Right lobe of liver (tissue), 4 donors: ENCODE data around the gene OR4X1.

ENCODE experiments used
- CTCF ChIP-seq, 4 donors: fragments of 200-600 bp in 3 of 4; fragments of 450-650 bp in 1 of 4; IDR thresholded peaks; one replicate each; pipeline versions ENCODE4 v1.5.1 to v1.8.0; 2016 to 2022; ENCODE audit warnings: antibody characterized with exemption in 4 of 4, mild to moderate bottlenecking in 2 of 4
- POLR2A ChIP-seq: fragments of 450-650 bp; IDR thresholded peaks from one replicate; pipeline ENCODE4 v1.6.1; 2017; ENCODE audit warnings: antibody characterized with exemption, mild to moderate bottlenecking
- donor health status: DM: no; HTN: no; CAD: no.
- donor health status: DM: no; HTN: no; CAD: no.
- donor health status: DM: no; HTN: yes; CAD: no.

- TF ChIP-seq POLR2A (no peak), CTCF (IDR thresholded peaks at IDR 0.05) (no peak)
Observed at GRCh38 chr11:48216510-48216909, 47.2 kb upstream of the OR4X1 start, which contains the start of gene OR4B1.
